Measurements from ENCODE around the gene DMPK.

DNA sequence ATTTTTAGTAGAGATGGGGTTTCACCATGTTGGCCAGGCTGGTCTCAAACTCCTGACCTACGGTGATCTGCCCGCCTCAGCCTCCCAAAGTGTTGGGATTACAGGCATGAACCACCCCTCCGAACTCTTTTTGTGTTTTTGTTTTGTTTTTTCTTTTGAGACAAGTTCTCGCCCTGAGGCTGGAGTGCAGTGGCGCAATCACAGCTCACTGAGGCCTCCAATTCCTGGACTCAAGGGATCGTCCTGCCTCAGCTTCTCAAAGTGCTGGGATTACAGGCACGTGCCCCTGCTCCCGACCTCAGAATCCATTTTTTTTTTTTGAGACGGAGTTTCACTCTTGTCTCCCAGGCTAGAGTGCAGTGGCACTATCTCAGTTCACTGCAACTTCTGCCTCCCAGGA lies 24.6 kb downstream of the DMPK start:
- TF ChIP-seq EZH2 (IDR thresholded peaks at IDR 0.05) (no peak), POLR2AphosphoS5 (IDR thresholded peaks at IDR 0.05; ENCODE audit: borderline replicate concordance, low read depth, low read length) (no peak)

Measured in SK-N-MC (cell line).